Endothelial cell of umbilical vein (primary cell): ENCODE data around the gene CDC42BPB. TPM values are rescaled to one million over a fixed set of nuclear protein-coding genes. Genes with fewer than 3 reads are reported as not detected.

Experiments
- BruUV-seq: library from RNA; stranded (reverse); fragments of 400-500 nt; replicated peaks from 2 replicates; lab custom pipeline; 2021; lab: Mats Ljungman, UMichigan
- CTCF ChIA-PET: fragments of 300-600, 350-600 bp; sonication (Branson Sonifier 250); formaldehyde crosslinking; loops from one replicate; lab custom pipeline; 2021; ENCODE audit warnings: antibody characterized with exemption, inconsistent platforms; lab: Charles Lee
- POLR2A ChIA-PET: fragments of 300-600, 350-600 bp; sonication (Branson Sonifier 250); formaldehyde crosslinking; loops from one replicate; lab custom pipeline; 2021; ENCODE audit warnings: antibody characterized with exemption, inconsistent platforms; lab: Charles Lee
- DNase-seq: peaks from one replicate; pipeline ENCODE4 v3.0.0-alpha.2; 2011; ENCODE audit warnings: low read depth, low spot score
- FAIRE-seq: peaks from 2 replicates; lab custom pipeline; 2011; peaks lifted over from hg19 to GRCh38; lab: Jason Lieb, UNC
- H2AFZ ChIP-seq: 2 replicates; pipeline ENCODE4 v1.6.0; 2012; ENCODE audit warnings: low read depth, low read length, control low read depth, inconsistent platforms
- H3K27ac ChIP-seq: 2 replicates; pipeline ENCODE4 v1.5.1; 2011; ENCODE audit warnings: low read depth, mild to moderate bottlenecking, control low read depth, low read length, moderate library complexity; ENCODE audit not compliant: insufficient read depth
- H3K27me3 ChIP-seq, 2 experiments: 2 replicates each; pipeline versions ENCODE4 v1.6.0 to v1.6.1; 2011; ENCODE audit warnings: low read length in 2 of 2, mixed read lengths in 1 of 2; ENCODE audit not compliant: control insufficient read depth in 2 of 2, insufficient read depth in 2 of 2
- H3K36me3 ChIP-seq, 2 experiments: 2 replicates in 1 of 2; 3 replicates in 1 of 2; pipeline ENCODE4 v1.5.1; 2011; ENCODE audit warnings: low read length in 2 of 2, mild to moderate bottlenecking in 1 of 2, moderate library complexity in 1 of 2; ENCODE audit not compliant: control insufficient read depth in 2 of 2, insufficient read depth in 2 of 2; ENCODE audit errors: extremely low read depth in 1 of 2
- H3K4me1 ChIP-seq: 3 replicates; pipeline ENCODE4 v1.5.1; 2011; ENCODE audit warnings: mild to moderate bottlenecking, low read length; ENCODE audit not compliant: control insufficient read depth, insufficient read depth; ENCODE audit errors: extremely low read depth
- H3K4me2 ChIP-seq: 2 replicates; pipeline ENCODE4 v1.6.1; 2011; ENCODE audit warnings: low read length, control low read depth, mixed read lengths; ENCODE audit not compliant: insufficient read depth
- H3K4me3 ChIP-seq, 3 experiments: fragments of 200-600 bp in 1 of 3; sonication (generic), shearing (Covaris generic) in 1 of 3; replicated peaks in 1 of 3; 2 replicates each; pipeline ENCODE4 v1.5.1; 2011 to 2016; ENCODE audit warnings: control low read depth in 3 of 3, low read length in 3 of 3, mild to moderate bottlenecking in 2 of 3, inconsistent platforms in 1 of 3, low read depth in 1 of 3, moderate library complexity in 1 of 3; ENCODE audit not compliant: insufficient read depth in 1 of 3
- H3K79me2 ChIP-seq: 2 replicates; pipeline ENCODE4 v1.6.0; 2012; ENCODE audit warnings: low read length, inconsistent platforms; ENCODE audit not compliant: control insufficient read depth, insufficient read depth
- H3K9ac ChIP-seq: replicated peaks from 2 replicates; pipeline ENCODE3; 2011; ENCODE audit warnings: low read length, control low read depth; ENCODE audit not compliant: insufficient read depth; ENCODE audit errors: extremely low read depth
- H3K9me1 ChIP-seq: replicated peaks from 3 replicates; pipeline ENCODE4 v1.6.0; 2011; ENCODE audit warnings: mild to moderate bottlenecking, low read length; ENCODE audit not compliant: control insufficient read depth, insufficient read depth; ENCODE audit errors: extremely low read depth
- H3K9me3 ChIP-seq: replicated peaks from 2 replicates; pipeline ENCODE4 v1.5.1; 2012; ENCODE audit warnings: low read length, inconsistent platforms; ENCODE audit not compliant: control insufficient read depth, insufficient read depth
- H4K20me1 ChIP-seq: replicated peaks from 2 replicates; pipeline ENCODE3; 2011; ENCODE audit warnings: mild to moderate bottlenecking, low read length; ENCODE audit not compliant: control insufficient read depth, insufficient read depth; ENCODE audit errors: extremely low read depth
- EZH2 ChIP-seq: IDR thresholded peaks from 2 replicates; pipeline ENCODE4 v1.6.1; 2012; ENCODE audit warnings: borderline replicate concordance, low read depth, mild to moderate bottlenecking, moderate library complexity, low read length, inconsistent platforms; ENCODE audit not compliant: severe bottlenecking
- FOS ChIP-seq: IDR thresholded peaks from 2 replicates; pipeline ENCODE4 v1.6.1; 2011; ENCODE audit warnings: mild to moderate bottlenecking, low read length, moderate library complexity, borderline replicate concordance; ENCODE audit not compliant: insufficient read depth
- GATA2 ChIP-seq: IDR thresholded peaks from 2 replicates; pipeline ENCODE4 v1.7.0; 2011; ENCODE audit warnings: low read depth, mild to moderate bottlenecking, moderate library complexity, mixed read lengths, low read length; ENCODE audit not compliant: insufficient read length, insufficient read depth
- JUN ChIP-seq: IDR thresholded peaks from 2 replicates; pipeline ENCODE4 v1.6.1; 2011; ENCODE audit warnings: borderline replicate concordance, low read depth; ENCODE audit not compliant: insufficient read length, insufficient read depth
- MYC ChIP-seq: IDR thresholded peaks from one replicate; pipeline ENCODE4 v1.6.1; 2011; ENCODE audit warnings: mild to moderate bottlenecking, low read depth, low read length
- POLR2A ChIP-seq: IDR thresholded peaks from 2 replicates; pipeline ENCODE4 v1.6.1; 2012; ENCODE audit warnings: low read depth, mild to moderate bottlenecking, control low read depth, low read length
- POLR2AphosphoS5 ChIP-seq: IDR thresholded peaks from 2 replicates; pipeline ENCODE4 v1.6.1; 2012; ENCODE audit warnings: low read depth, mild to moderate bottlenecking, control low read depth, low read length, moderate library complexity; ENCODE audit not compliant: insufficient read depth
- dilution Hi-C: fragments of 300-500 bp; cut with MboI; formaldehyde crosslinking; loops from one replicate; pipeline ENCODE4 v1.15.0; 2019; ENCODE audit warnings: low sequenced_read_pairs; ENCODE audit not compliant: extremely low pct_ligation_motif_present
- intact Hi-C: fragments of 100-400 bp; cut with micrococcal nuclease; formaldehyde crosslinking; loops from one replicate; pipeline ENCODE4 v1.10.0; 2022
- polyA plus RNA-seq, 4 experiments: library from polyadenylated mRNA; depleted of rRNA in 3 of 4; stranded (reverse) in 3 of 4; unstranded in 1 of 4; fragments of >200 nt; gene quantifications; 2 replicates each; pipeline versions ENCODE4 v1.2.1 to v1.2.3, GENCODE V29; 2011 to 2012; ENCODE audit warnings: missing spikeins in 1 of 4
- total RNA-seq: library from RNA; stranded (reverse); gene quantifications from 2 replicates; pipeline ENCODE4 v1.2.3, GENCODE V29; 2021
- TF ChIP-seq, protein P1 (sequence below): IDR thresholded peaks from 2 replicates; pipeline ENCODE4 v1.6.1; 2011; ENCODE audit not compliant: insufficient read depth, insufficient read length
- TF ChIP-seq, protein P2 (sequence below), 2 donors: IDR thresholded peaks; 1 replicate in 1 of 2; 2 replicates in 1 of 2; pipeline ENCODE4 v1.5.1; 2011; ENCODE audit warnings: low read length in 2 of 2, mild to moderate bottlenecking in 2 of 2, moderate library complexity in 2 of 2, control low read depth in 1 of 2, inconsistent platforms in 1 of 2, low read depth in 1 of 2; ENCODE audit not compliant: insufficient read depth in 1 of 2; ENCODE audit errors: extremely low read depth in 1 of 2

CDC42BPB gene
- total and polyA plus RNA-seq, 2 donors (not counting 3 experiments of a cell fraction or from before 2014, with no cell fraction given) = 82.6 to 131 TPM

DNA sequence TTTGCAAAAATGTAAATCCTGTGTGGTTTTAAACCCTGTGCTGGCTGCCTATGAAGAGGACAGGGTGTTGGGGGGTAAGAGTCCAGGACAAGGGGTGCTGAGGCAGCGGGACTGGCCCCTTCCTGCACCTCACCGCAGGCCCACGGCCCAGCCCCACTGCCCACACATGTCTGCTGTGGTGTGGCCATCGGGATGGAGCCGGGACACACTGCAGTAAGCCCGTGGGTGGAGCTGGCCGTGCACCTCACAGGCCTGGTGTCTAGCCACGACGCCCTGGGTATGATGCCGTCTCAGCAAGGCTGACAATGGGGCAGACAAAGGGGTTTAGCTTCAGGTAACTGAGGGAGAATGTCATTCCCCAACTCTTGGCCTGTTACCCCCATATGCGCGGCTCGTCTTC lies 115.3 kb downstream of the CDC42BPB start:
- Histone ChIP-seq H3K27me3 (no peaks in the 10 kb centered on the region), H3K79me2 (no peaks in the 10 kb centered on the region), H3K4me2 (no peak overlapping the region), H3K4me1 (no peaks in the 10 kb centered on the region), H3K27ac (no peak overlapping the region), H3K36me3 (peaks cover 23 to 84% of the 10 kb centered on the region in 2 experiments), H3K9ac (no peak overlapping the region), H3K9me1 (no peaks in the 10 kb centered on the region), H4K20me1 (no peaks in the 10 kb centered on the region), H3K9me3 (no peaks in the 10 kb centered on the region), H3K4me3 (no peak overlapping the region), H2AFZ (no peak overlapping the region)
- no peak for DNase-seq
- intact Hi-C loops = no loop called here
- no peak for FAIRE-seq
- BruUV-seq = no TSS peak
- ChIA-PET CTCF (interaction anchor here (1.7 kb wide), 1 partner anchor 248 kb away, joined by 4 read pairs; no protein-coding TSS in a partner anchor), POLR2A (no interaction called here)
- TF ChIP-seq POLR2A = no peak
- no peak for TF ChIP-seq FOS
- no peak for TF ChIP-seq EZH2
- TF ChIP-seq, protein P1, sequence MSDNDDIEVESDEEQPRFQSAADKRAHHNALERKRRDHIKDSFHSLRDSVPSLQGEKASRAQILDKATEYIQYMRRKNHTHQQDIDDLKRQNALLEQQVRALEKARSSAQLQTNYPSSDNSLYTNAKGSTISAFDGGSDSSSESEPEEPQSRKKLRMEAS = no peak
- no peak for TF ChIP-seq POLR2AphosphoS5
- TF ChIP-seq MYC = no peak
- TF ChIP-seq JUN = no peak
- TF ChIP-seq GATA2 = no peak
- TF ChIP-seq, protein P2, sequence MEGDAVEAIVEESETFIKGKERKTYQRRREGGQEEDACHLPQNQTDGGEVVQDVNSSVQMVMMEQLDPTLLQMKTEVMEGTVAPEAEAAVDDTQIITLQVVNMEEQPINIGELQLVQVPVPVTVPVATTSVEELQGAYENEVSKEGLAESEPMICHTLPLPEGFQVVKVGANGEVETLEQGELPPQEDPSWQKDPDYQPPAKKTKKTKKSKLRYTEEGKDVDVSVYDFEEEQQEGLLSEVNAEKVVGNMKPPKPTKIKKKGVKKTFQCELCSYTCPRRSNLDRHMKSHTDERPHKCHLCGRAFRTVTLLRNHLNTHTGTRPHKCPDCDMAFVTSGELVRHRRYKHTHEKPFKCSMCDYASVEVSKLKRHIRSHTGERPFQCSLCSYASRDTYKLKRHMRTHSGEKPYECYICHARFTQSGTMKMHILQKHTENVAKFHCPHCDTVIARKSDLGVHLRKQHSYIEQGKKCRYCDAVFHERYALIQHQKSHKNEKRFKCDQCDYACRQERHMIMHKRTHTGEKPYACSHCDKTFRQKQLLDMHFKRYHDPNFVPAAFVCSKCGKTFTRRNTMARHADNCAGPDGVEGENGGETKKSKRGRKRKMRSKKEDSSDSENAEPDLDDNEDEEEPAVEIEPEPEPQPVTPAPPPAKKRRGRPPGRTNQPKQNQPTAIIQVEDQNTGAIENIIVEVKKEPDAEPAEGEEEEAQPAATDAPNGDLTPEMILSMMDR (IDR thresholded peaks at IDR 0.05; ENCODE audit: extremely low read depth in 1 of 2, insufficient read depth in 1 of 2, low read depth in 1 of 2, low read length in 2 of 2) = no peak
- dilution Hi-C loops = no loop called here
